Measurements from ENCODE around the gene AGPAT4.

GRCh38 chr6:161166176-161166575, 107.7 kb downstream of the AGPAT4 start:
- no peak for TF ChIP-seq CTCF (conservative IDR thresholded peaks at IDR 0.05; ENCODE audit: low read depth, low read length)
- TF ChIP-seq POLR2A (IDR thresholded peaks at IDR 0.05; ENCODE audit: low read depth, low read length), result no peak
- no peak for TF ChIP-seq MXI1 (IDR thresholded peaks at IDR 0.05; ENCODE audit: borderline replicate concordance, low read depth, low read length)
